ENCODE measurements around the gene OVCH2.

- TF ChIP-seq CUX1 (IDR thresholded peaks at IDR 0.05; ENCODE audit: insufficient replicate concordance, low read depth, low read length) (no peak), CHD4 (IDR thresholded peaks at IDR 0.05) (no peak), ELK1 (IDR thresholded peaks at IDR 0.05; ENCODE audit: low read depth, low read length) (no peak), ZBED1 (IDR thresholded peaks at IDR 0.05; ENCODE audit: borderline replicate concordance) (no peak), MAX (IDR thresholded peaks at IDR 0.05; ENCODE audit: low read depth, low read length) (no peak), REST (IDR thresholded peaks at IDR 0.05; ENCODE audit: low read depth, low read length) (no peak)
These were observed 29.2 kb downstream of the OVCH2 start for GRCh38 chr11:7677071-7677470.
